HG03520 (cell line): Measurements from ENCODE around the gene ZNF529.
"Not testable (repeated sequence)": the region's sequence is repeated elsewhere in the genome, so short reads cannot be mapped to it uniquely, and the experiment has no call there.

Experiments
- ATAC-seq: cut with Tn5 transposase; IDR thresholded peaks from one replicate; pipeline ENCODE4 v1.9.1; 2021; ENCODE audit warnings: mild to moderate bottlenecking, moderate library complexity; ENCODE audit not compliant: unreplicated experiment

The ZNF529 gene

GRCh38 chr19:36573020-36573894 is at the start of gene ZNF529:
TSS of gene ZNF529 (minus strand) at chr19:36573292. CDS start at chr19:36572346, 946 bp downstream.
- ATAC-seq: peak; percentile 73

- ATAC-seq: no peak
These were observed 32.9 kb upstream of the ZNF529 start for GRCh38 chr19:36605877-36606478.

- peak; percentile 57 for ATAC-seq
These were observed 32.2 kb upstream of the ZNF529 start, which contains the start of gene ZNF382 for GRCh38 chr19:36605101-36605876. TSS of gene ZNF382 (plus strand) at chr19:36605313. CDS start at chr19:36609915, 4,602 bp downstream.

- ATAC-seq: peak; percentile 66
These were observed 31.6 kb upstream of the ZNF529 start for GRCh38 chr19:36604656-36605100.

DNA sequence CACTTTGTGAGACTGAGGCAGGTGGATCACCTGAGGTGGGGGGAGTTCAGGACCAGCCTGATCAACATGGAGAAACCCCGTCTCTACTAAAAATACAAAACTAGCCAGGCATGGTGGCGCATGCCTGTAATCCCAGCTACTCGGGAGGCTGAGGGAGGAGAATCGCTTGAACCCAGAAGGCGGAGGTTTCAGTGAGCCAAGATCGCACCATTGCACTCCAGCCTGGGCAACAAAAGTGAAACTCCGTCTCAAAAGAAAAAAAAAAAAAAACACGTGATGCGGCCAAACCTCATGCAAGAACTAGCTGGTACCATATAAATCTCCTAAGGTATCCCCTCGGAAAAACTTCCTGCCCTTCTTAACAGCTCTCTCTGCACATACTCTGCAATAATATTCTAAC is 29.6 kb upstream of the ZNF529 start:
- ATAC-seq: not testable (repeated sequence)

DNA sequence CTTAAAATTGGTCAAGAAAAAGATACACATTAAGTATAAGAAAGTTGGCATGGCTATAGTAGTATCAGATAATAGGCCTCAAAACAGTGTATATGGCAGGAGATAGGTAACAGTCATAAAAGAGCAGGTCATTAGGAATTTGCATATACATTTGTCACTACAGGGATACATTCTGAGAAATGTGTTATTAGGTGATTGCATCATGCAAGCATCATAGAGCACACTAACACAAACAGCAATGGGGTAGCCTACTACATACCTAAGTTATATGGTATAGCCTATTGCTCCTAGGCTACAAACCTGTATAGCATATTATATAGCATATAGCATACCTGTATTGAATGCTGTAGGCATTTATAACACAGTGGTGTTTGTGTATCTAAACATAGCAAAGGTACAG is 6.2 kb upstream of the ZNF529 start:
- ATAC-seq: no peak

GRCh38 chr19:36577271-36577996 is 4.3 kb upstream of the ZNF529 start:
- no peak for ATAC-seq

DNA sequence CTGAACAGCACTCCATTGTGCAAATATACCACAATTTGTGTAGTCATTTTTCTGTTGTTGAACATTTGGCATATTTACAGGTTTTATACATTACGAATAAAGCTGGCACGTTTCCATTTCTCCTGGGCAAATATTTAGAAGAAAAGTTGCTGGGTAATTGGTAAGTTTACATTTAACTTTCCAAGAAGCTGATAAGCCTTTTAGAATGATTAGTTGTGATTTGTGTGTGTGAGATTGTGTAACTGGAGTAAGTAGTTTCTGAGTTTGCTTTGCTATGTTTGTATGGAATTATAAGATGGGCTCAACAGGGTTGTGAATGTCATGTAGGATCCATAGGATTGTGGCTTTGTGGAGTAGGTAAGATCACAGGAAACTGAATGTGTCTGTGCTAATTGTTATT is 1.6 kb upstream of the ZNF529 start:
- no peak for ATAC-seq

DNA sequence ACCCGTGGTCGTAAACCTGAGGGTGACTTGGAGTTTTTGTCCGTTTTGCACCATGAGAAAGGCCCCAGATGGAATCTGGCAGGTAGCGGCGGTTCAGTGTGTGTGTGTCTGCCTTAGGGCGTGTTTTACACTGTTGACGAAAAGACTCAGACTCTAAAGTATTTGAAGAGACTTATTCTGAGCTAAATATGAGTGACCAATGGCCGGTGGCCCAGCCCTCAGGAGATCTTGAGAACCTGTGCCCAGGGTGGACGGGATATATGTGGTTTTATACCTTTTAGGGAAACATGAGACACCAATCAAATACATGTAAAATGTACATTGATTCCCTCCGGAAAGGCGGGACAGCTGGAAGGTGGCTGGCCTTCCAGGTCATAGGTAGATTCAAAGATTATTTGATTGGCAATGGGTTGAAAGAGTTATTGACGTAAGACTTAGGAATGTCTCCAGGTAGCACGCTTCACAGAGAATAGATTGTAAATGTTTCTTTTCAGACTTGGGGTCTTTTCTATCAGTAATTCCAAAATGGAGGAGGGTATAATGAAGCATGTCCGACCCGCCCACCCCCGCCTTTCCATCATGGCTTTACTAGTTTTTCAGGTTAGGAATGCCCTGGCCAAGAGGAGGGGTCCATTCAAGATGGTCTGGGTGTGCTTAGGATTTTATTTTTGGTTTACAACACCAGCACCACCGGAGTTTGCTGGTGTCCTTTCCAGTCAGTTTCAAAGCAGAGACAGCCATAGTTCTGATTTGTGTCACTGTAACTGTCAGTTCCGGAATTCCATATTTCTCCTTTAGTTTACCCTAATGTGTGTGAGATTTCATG is 1.0 kb upstream of the ZNF529 start:
- peak; percentile 23 for ATAC-seq

DNA sequence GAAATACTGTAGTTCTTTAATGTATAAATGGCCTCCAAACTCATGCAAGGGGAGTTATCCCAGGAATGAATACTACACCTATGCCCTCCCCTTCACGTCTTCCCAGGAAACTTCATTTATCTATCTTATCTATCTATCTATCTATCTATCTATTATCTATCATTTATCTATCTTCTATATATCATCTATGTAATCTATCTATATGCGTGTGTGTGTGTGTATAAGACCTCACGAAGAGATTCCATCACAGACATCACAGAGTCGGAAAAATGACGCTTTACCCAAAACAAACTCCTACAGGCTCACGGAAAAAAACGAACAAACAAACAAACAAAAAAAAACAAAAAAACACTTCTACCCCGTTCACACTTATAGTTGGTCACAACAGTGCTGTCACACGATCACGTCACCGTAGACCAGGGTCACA is 486 bp downstream of the ZNF529 start:
- no peak for ATAC-seq

- no peak for ATAC-seq
These were observed 8.7 kb downstream of the ZNF529 start for GRCh38 chr19:36564391-36564790.

- ATAC-seq: no peak
These were observed 25.9 kb downstream of the ZNF529 start for GRCh38 chr19:36547001-36547732.

GRCh38 chr19:36528921-36529518 is 44.1 kb downstream of the ZNF529 start:
- ATAC-seq: peak; percentile 11

DNA sequence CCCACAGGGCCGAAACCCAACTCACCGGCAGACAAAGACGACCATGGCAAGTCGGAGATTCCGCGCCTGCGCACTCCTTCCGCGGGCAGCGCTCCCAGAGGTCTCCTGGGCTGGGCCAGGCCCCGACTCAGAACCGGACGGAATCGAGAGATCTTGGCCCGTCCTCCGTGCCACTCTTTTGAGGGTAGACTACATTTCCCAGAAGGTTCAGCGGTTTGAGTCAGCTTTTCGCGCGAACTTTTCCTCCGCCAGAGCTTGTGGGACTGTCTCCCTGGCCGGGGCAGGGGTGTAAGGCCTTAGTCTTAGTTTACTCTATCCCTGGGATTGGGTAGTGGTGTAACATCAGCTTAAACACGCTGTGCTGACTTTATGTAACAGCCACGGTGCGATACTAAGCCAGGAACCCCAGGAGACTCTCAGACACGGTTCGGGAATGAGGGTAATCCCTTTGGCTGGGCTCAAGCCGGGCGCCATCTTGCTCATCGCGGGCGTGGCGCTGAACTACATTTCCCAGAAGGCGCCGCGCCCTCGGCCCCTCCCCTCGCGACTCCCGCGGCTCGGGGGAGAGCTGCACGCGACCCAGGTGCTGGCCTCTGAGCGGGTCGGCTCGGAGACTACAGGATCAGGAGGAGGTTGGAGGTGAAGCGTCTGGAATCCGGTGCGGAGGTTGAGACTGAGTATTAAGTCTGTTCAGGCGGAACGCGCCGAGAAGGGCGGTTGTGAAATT is 44.7 kb downstream of the ZNF529 start, which contains the start of gene ZNF260:
ZNF260 (minus strand) TSS at position 78 of the 727 bp plus-strand sequence. CDS start 13,033 bp downstream, outside the sequence.
- ATAC-seq: peak; percentile 76

GRCh38 chr19:36527873-36528193 is 45.3 kb downstream of the ZNF529 start:
- no peak for ATAC-seq

GRCh38 chr19:36527341-36527740 is 45.8 kb downstream of the ZNF529 start:
- no peak for ATAC-seq

DNA sequence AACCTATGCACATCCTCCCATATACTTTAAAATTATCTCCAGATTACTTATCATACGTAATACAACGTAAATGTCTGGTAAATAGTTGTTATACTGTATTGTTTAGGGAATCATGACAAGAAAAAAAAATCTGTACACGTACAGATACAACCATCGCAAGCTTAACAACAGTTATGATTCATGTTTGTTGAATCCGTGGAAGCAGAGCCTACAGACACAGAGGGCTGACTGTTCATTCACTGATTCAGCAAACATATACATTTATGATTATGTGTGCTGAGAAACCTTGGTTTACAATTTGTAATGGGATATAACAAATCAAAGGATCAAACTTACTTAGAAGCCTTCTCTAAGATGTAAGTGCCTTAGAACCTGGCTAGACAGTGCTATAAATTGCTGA is 46.5 kb downstream of the ZNF529 start:
- no peak for ATAC-seq

- ATAC-seq: no peak
These were observed 48.5 kb downstream of the ZNF529 start for GRCh38 chr19:36524617-36525016.
